Glutamatergic neuron (in vitro differentiated cells): ENCODE results near the gene IL22RA1. TPM values are rescaled to one million over a fixed set of nuclear protein-coding genes. Genes with fewer than 3 reads are reported as not detected.

ENCODE experiments used
- DNase-seq: peaks from one replicate; pipeline ENCODE4 v3.0.0; 2022
- H3K27ac Mint-ChIP-seq: one replicate; pipeline ENCODE4 v1.8.0; 2020; ENCODE audit warnings: mild to moderate bottlenecking, mixed read lengths, inconsistent platforms; ENCODE audit not compliant: unreplicated experiment
- H3K27me3 Mint-ChIP-seq: one replicate; pipeline ENCODE4 v1.8.0; 2020; ENCODE audit warnings: mild to moderate bottlenecking, moderate library complexity, mixed read lengths, inconsistent platforms; ENCODE audit not compliant: unreplicated experiment
- H3K36me3 Mint-ChIP-seq: one replicate; pipeline ENCODE4 v1.8.0; 2020; ENCODE audit warnings: mild to moderate bottlenecking, mixed read lengths, inconsistent platforms; ENCODE audit not compliant: unreplicated experiment
- H3K4me1 Mint-ChIP-seq: one replicate; pipeline ENCODE4 v1.8.0; 2020; ENCODE audit warnings: mild to moderate bottlenecking, low read depth, mixed read lengths, inconsistent platforms; ENCODE audit not compliant: unreplicated experiment
- H3K4me3 Mint-ChIP-seq: one replicate; pipeline ENCODE4 v1.8.0; 2020; ENCODE audit warnings: mild to moderate bottlenecking, mixed read lengths, inconsistent platforms; ENCODE audit not compliant: unreplicated experiment
- H3K9me3 Mint-ChIP-seq: one replicate; pipeline ENCODE4 v1.8.0; 2020; ENCODE audit warnings: mild to moderate bottlenecking, moderate library complexity, mixed read lengths, inconsistent platforms; ENCODE audit not compliant: unreplicated experiment
- total RNA-seq: library from RNA; stranded (reverse); fragmentation: NEBNext Ultra II Directional; extraction: Animal tissue kit (Norgen Biotek cat#: 25700); gene quantifications from one replicate; pipeline ENCODE4 v1.2.1, GENCODE V29; 2021; ENCODE audit not compliant: unreplicated experiment
- TF ChIP-seq, protein P1 (sequence below): fragments of 200-600 bp; sonication (generic); IDR thresholded peaks from one replicate; pipeline ENCODE4 v1.5.0; 2021; ENCODE audit not compliant: partially characterized antibody, unreplicated experiment

IL22RA1 gene
- total RNA-seq, 1 donor from 2014 or later = not detected

DNA sequence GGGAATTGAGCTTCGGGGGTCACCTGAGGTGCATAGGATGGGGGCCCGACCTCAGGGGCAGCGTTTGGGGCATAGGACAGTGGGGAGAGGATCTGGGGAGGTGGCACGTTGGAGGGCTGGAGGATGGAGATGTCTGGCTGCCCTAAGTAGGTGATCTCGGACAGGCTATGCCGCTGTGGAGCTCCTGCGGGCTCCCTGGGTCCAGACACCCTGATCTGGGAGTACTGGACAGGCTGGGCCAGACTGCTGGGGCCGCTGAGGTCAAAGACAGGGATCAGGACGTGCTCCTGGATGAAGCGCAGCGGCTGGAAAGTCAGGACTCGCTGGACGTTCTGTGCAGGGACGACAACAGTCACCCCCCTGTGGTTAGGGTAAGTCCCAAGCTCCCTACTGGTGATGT lies 21.5 kb downstream of the IL22RA1 start:
- Mint-ChIP-seq H3K27ac (no peak overlapping the region), H3K27me3 (peaks cover 3% of the 10 kb centered on the region)
- TF ChIP-seq, protein P1, sequence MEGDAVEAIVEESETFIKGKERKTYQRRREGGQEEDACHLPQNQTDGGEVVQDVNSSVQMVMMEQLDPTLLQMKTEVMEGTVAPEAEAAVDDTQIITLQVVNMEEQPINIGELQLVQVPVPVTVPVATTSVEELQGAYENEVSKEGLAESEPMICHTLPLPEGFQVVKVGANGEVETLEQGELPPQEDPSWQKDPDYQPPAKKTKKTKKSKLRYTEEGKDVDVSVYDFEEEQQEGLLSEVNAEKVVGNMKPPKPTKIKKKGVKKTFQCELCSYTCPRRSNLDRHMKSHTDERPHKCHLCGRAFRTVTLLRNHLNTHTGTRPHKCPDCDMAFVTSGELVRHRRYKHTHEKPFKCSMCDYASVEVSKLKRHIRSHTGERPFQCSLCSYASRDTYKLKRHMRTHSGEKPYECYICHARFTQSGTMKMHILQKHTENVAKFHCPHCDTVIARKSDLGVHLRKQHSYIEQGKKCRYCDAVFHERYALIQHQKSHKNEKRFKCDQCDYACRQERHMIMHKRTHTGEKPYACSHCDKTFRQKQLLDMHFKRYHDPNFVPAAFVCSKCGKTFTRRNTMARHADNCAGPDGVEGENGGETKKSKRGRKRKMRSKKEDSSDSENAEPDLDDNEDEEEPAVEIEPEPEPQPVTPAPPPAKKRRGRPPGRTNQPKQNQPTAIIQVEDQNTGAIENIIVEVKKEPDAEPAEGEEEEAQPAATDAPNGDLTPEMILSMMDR = no peak

DNA sequence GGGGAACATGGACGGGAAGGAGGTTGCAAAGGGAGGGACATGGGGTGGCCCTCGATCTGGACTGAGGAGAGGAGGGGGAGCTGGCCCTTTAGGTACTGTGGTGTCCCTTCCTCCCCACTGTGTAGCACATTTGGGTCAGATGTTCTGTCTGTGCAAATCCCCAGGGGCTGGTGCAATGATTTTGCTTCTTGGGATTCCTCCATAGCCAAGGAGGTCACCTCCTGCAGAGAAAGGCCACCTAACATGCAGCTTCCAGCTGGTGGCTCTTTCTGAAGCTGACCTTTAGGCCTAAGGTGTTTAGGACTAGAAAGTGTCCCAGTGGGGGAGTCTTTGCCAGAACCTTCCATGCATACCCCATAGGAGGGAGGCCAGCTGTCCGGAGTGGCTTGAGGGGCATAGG lies 22.0 kb downstream of the IL22RA1 start:
- no peak overlapping the region for H3K4me3 Mint-ChIP-seq
- H3K27ac Mint-ChIP-seq = no peak overlapping the region
- peaks cover 3% of the 10 kb centered on the region for H3K27me3 Mint-ChIP-seq
- peaks cover 1% of the 10 kb centered on the region for H3K9me3 Mint-ChIP-seq
- DNase-seq = no peak
- TF ChIP-seq, protein P1 = no peak
- H3K36me3 Mint-ChIP-seq = no peaks in the 10 kb centered on the region
- no peaks in the 10 kb centered on the region for H3K4me1 Mint-ChIP-seq

More for the DNA sequence above, 21.5 kb downstream of the IL22RA1 start:
- no peak for DNase-seq
- H3K4me3 Mint-ChIP-seq = no peak overlapping the region
- H3K36me3 Mint-ChIP-seq = no peaks in the 10 kb centered on the region
- H3K4me1 Mint-ChIP-seq = no peaks in the 10 kb centered on the region
- peaks cover 1% of the 10 kb centered on the region for H3K9me3 Mint-ChIP-seq

DNA sequence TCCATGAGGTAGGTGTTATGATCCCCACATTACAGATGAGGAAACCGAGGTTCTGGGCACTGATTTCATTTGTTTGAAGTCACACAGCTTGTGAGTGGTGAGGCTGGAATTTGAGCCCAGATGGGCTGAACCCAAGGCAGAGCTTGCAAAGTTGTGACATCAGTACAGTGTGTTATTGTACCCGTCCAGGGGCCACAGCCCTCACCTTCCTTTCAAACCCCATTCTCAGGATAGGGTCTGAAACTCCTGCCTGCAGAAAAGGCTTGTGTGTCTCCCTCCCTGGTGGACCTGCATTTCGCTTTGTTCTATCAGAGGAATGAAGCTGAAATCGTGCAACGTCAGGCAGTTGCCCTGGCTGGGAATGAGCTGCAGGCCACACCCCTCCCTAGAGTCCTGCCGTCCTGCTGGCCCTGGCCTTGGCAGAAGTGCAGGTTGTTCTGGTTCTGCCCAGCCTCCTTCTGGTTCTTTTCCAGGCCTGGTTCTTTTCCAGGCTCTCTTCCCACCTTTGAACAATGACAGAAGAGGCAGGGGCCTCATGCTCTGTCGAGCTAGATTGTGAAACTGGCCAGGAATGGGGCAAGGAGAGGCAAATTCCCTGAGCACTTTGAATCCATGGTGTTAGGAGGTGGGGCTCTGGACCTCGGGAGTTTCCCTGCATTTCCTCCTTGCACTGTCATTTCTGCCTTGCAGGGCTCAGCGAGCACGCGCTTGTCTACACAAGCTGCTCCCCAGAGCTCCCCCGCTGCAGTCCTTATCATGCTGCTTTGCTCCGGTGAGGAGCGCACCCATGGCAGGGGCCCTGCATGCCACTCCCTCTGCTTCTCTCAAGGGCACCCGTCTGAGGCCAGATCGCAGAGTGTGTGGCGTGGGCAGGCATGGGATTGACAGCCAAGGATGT lies 22.8 kb downstream of the IL22RA1 start:
- DNase-seq = no peak
- no peak overlapping the region for H3K27ac Mint-ChIP-seq

DNA sequence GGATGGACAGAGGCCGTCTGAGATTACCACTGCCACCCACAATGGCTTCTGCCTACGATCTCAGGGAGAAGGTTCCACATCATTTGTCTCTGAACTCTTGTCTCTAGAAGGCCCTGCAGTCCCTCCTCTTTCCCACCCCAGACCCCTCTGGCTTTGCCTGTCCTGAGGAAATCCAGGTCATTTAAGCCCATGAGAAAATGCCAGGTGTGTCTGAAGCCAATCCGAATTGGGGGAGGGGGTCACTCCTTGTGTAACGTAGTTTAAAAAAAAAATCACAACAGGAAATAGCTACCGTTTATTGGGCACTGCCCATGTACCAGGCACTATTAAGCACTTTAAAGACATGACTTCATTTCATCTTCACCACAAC lies 23.5 kb downstream of the IL22RA1 start:
- peaks cover under 1% of the 10 kb centered on the region for H3K27me3 Mint-ChIP-seq
- no peak overlapping the region for H3K27ac Mint-ChIP-seq
- TF ChIP-seq, protein P1 = no peak
- no peaks in the 10 kb centered on the region for H3K36me3 Mint-ChIP-seq
- peaks cover 1% of the 10 kb centered on the region for H3K9me3 Mint-ChIP-seq
- H3K4me3 Mint-ChIP-seq = no peak overlapping the region
- no peaks in the 10 kb centered on the region for H3K4me1 Mint-ChIP-seq
- no peak for DNase-seq

More for the DNA sequence above, 22.8 kb downstream of the IL22RA1 start:
- peaks cover 1% of the 10 kb centered on the region for H3K9me3 Mint-ChIP-seq
- no peak overlapping the region for H3K4me3 Mint-ChIP-seq
- H3K4me1 Mint-ChIP-seq = no peaks in the 10 kb centered on the region
- TF ChIP-seq, protein P1 = no peak
- H3K27me3 Mint-ChIP-seq = peaks cover 3% of the 10 kb centered on the region
- no peaks in the 10 kb centered on the region for H3K36me3 Mint-ChIP-seq
